ENCODE measurements around the gene NFS1.

- TF ChIP-seq CTCF (IDR thresholded peaks at IDR 0.05) (no peak), POLR2A (IDR thresholded peaks at IDR 0.05) (no peak), POLR2AphosphoS5 (IDR thresholded peaks at IDR 0.05) (no peak)
Observed at GRCh38 chr20:35654415-35654814, 44.7 kb downstream of the NFS1 start.
